Activated T-cell treated with anti-CD3 and anti-CD28 coated beads, Interleukin-2, amount 50 U/mL, for 1 hour (primary cell): ENCODE data around the gene SARDH.
A peak's percentile ranks its signal among the peaks of the same experiment; 100 is the strongest.

Experiments
- DNase-seq: peaks from one replicate; pipeline ENCODE4 v3.0.0-alpha.2; 2020

Gene SARDH

DNA sequence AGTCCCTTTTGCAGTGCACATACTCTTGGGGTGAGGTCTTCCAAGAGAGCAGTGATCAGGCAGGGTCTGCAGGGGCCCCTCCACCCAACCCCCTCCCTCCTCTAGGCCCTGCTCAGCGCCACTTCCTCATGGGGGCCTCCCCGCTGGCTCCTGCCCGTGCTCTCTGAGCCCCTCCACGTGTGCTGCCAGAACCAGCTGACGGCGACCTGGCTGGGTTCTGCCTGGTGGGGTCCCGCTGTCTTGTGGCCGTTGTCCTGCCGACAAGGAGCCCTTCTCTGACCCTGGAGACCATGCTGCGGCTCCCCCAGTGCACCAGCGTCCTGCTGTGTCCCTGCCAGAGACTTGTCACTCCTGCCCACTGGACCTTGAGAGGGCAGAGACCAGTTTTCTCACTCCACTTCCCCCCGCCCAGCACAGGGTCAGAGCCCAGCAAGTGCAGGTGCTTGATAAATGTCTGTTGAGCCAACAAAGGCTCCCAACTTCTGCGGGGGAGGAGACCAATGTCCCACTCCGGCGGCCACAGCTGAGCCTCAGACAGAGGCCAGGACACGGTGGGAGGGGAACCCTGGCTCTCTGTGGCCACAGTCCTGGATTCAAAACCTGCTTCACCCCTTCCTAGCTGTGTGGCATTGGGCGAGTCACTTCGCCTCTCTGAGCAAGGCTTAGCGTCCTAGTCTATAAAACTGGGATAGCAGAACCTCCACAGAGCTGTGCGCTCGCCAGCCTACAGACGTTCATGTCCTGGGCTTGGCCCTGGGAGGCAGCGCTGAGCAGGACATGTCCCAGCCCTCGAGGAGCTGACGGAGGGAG lies 24.8 kb downstream of the SARDH start:
- DNase-seq: peak; percentile 16

DNA sequence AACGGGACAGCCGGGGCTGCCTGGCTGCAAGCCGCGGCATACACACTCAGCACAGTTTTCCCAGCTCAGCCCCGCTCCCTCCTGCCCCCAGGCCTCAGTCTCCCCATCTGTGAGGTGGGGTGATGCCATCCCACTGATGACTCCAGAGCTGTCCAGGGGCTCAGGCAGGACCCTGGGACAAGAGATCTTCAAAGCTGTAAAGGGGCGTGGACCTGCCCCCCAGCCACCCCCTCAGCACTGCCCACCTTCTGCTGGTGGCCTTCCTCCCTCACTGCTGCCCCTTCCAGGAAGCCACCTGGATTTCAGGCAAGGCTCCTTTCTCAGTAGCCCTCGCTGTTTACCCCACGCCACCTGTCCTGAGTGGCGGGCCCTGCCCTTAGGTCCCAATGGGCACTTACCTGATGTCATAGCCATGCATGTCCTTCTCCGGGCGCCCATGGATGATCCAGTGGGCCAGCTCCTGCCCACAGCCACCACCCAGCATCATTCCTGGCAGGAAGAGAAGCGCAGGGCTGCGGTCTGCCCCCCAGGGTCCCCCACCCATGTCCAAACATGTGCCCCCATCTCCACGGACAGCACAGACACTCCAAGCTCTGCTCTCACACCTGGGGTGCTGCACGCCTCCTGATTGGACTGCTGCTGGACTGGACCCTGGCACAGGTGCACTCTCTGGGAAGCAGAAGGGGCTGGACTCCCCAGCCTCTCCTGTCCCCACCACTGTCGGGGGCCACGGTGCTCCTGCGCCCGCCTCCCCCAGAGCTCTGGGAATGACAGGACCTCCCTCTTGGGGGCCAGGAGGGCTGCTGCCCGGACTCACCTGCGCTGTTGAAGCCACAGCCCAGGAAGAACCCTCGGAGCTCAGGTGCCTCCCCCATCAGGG lies 25.7 kb downstream of the SARDH start:
- peak; percentile 14 for DNase-seq

DNA sequence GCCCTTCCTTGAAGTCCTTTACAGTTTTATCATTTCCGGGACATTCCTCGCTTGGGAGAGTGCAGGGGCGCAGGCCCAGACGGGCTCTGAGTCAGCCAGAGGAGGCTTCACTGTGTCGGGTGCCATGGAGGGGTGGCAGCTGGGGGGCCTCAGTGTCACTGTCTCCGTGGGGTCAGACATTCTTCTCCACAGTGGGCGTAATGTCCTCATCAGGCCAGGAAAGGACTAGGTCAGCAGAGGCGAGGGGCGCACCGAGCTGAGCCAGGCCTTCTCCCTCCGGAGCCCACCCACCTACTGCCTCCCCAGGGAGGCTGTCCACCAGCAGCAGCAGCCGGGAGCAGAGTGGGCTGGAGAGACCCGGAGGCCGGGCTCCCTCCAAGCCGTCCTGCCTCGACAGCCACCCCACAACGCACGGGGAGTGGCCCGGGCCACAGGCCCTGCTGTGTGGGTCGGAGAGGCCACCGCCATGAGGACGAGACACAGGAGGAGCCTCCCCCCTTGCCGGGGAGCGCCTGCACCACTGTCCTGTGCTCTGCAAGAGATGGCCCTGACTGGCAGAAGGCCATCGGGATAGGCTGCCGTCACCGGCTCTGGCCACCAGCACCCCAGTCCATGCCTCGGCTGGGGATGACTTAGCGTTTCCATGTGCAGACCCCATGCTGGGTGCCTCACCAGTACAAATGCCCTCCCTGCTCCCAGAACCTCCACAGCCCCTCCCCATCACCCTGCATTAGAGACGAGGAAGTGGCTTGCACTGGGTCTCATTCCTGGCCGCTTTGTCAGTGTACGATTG lies 26.5 kb downstream of the SARDH start:
- peak; percentile 16 for DNase-seq

DNA sequence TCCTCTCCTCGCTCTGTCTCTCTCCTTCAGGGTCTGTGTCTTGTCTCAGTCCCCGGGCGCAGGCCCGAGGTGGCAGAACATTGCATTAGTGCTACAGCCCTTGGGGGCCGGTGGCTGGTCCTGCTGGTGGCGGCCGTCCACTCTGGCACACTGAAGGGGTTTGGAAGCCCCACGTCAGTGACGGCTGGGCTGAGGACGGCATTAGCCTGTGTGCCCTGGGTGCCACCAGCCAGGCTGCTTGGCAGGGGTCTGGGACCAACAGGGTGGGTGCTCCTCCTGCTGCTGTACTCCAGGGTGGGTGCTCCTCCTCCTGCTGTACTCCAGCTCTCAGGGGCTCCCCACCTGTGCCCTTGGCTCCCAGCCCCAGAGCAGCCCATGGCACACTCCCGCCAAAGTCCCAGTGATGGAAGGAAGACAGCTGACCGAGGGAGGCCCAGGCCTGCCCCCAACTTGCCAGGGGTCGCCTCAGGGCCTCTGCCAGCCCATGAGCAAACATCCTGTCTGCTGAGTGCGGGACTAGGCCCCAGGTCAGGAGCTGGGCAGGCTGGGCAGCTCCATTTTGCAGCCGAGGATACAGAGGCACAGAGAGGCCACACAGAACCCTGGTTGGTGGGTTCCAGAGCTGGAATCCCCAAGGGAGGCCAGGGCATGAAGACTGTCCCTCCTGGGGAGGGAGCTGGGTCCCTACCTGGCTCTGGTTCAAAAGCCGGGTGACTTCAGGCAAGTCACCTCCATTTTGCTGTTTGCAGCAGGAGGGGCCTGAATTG lies 27.3 kb downstream of the SARDH start:
- DNase-seq: peak; percentile 20

DNA sequence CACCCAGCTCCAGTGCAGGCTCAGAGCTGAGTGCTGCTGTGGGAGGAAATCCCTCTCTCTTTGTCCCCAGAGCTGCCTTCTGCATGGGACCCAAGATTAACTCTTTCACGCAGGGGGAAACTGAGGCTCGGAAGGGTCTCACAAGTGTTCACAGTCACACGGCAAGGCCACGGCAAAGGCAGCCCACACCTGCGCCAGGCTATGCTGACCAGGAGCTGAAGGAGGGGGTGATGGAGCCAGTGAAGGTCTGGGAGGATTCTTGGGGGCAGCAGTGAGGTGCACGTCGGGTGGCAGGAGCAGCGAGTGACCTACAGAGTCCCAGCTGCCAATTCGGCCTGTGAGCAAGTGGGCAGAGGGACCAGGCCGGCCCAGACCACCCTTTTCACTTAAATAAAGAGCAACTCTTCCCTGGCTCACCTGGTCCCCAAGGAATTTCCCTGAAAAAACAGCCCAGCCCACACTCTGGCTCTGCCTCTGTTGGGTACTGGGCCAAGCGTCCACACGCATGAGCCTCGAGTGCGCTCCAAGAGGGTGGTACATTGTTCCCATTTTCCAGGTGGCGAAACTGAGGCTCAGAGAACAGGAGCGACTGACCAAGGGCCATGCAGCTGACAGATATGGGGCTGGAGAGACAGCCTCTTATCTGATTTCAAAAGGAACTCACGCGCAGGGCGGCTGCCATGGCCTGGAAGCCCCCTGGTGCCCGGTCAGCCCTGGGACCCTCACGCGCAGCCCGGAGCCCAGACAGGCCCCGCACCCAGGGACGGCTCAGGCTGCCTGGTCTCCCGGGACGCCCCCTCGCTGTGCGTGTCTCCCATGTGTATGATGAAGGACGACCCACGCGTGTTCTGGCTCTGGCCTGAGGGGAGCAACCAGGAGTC lies 28.2 kb downstream of the SARDH start:
- peak; percentile 14 for DNase-seq

DNA sequence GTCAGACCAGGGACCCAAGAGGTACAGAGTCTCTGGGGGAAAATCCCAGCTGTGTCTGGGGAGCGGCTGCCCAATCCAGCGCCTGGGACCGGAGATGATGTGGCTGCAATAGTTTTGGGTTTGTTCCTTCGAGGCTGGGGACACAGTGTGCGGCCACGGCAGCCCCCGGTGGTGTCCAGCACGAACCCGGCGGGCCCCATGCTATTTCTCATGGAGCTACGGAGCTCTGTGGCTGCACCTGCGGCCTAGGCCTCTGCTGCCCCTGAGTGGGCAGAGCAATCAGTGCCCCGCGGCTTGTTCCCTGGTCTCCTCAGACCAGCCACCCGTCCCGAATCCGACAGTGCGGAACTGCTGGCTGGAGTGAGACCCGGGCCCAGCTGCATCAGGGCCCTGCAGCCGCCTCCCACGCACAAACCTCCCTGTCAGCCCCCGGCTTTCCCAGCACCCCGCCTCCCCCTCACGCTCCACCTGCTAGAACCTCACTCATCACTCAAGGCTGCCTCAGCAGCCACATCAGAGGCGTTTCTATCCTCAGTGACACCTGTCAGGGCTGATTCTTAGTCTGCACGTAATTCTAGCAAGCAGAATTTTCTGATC lies 29.0 kb downstream of the SARDH start:
- DNase-seq: peak; percentile 76

DNA sequence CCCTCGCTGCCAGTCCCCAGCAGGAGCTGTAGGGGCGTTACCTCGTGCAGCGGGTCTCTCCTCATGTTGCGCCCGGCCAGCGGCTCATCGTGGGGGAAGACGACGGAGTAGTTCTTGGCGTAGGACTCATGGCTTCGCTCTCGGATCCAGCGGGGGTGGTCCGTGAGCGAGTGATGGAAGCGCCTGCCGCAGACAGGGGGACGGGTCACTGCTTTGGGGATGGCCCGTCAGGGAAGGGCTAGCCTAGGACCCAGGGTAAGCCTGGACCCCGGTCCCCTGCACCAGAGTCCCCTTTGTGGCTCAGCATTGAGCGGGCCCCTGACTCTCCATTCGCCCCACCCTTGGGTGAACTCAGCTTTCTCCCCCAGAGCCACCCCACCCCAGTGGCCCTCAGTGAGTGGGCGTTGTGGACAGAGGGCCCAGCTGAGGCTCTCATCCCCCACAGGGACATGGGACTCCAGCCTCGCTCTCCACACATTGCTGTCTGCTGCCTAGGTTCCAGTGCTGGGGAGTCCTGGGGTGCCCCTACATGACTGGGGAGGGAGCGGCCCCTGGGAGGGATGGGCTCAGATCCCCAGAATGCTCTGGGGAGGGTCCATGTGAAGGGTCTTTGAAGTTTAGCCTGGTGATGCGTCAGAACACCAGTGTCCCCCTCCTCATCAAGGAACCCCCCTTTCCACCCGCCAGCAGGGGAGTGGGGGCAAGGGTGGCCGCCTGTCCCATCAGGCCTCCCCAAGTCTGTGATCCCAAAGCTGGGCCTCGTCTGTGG lies 29.7 kb downstream of the SARDH start:
- peak; percentile 22 for DNase-seq

DNA sequence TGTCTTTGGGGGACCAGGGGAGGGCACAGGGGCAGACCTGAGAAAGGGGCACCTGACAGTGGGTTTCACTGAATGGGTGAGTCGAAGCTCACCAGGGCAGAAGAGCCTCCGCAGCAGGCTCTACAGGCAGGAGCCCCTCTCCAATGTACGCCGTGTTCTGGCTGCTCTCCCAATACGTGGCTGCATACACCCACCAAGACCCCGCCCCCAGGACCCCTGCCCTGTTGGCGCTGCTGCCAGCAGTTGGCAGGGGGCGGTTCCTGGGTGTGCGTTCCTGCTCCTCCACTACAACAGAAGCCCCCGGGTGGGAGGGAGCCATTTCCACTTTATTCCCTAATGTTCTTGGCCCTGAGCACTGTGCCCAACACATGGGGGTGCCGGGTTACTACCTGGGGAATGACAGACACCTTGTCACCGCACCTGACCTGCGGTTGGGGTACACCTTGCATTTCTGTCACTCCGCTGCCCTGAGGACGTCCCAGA lies 30.3 kb downstream of the SARDH start:
- DNase-seq: peak; percentile 16

DNA sequence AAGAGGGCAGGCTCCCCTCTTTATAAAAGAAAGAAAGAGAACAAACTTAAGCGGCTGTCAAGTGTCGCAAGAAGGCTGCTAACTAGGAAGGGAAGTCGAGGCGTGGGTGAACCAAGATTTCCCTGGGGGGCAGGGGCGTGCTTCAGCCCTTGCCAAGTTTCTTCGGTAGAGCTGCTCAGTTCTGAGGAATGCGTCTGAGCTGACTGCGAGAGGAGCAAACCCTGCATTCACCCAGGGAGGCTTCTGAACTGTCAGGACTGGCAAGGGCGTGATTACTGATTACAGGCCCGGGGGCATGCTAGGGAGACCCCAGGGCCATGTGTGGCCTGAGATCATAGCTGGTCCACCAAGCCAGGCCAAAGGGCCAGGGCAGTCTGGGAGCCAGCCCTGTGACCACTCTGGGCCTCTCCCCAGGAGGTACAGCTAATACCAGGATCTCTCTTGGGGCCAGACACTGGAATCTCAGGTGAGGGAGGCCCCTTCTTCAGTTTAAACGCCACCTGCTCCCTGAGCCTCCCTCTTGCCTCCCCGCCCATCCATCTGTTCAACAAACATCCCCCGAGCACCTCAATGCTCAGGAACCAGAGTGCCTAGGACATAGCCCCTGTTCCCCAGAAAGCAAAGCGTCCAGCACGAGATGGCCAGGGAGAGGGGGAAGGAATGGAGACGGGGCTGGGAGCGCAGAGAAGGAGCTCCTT lies 30.9 kb downstream of the SARDH start:
- peak; percentile 22 for DNase-seq

DNA sequence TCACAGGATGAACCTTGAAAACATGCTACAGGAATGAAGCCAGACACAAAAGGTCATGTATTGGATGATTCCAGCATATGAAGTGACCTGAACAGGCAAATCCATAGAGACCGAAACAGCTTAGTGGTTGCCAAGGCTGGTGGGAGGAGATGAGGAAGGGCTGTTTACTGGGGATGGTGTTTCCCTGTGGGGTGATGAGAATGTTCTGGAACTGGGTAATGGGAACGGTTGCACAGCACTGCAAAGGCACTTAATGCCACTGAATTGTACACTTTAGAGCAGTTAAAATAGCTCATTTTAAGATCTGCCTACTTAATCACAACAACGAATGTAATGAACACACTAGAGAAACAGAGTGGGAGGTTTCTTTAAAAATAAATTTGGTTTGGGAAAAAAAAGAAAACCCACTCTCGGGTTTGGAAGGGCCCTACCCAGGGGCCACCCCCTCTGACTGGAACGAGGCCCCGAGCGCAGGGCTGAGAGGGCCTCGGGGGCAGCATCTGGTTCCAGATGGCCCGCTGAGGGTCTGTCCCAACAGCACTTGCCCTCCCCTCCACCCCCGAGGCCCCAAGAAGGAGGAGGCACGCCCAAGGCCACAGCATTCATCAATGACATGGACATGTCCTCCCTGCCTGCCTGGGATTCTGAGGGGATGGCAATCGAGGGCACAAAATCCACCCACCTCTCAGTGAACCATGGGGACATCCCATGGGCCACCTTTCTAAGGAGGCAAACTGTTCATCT lies 31.7 kb downstream of the SARDH start:
- DNase-seq: peak; percentile 12

DNA sequence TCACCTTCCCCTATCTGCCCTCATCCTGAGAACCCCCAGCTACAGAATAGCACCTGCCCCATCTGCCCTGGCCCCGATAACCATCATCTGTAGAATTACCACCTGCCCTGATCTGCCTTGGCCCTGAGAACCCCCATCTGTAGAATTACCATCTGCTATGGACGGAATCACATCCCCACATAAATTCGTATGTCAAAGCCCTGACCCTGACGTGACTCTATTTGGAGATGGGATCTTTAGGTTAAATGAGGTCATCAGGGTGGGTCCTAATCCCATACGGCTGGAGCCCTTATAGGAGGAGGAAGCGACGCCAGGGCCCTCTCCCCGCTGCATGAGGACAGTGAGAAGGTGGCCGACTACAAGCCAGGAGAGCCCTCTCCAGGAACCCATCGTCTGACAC lies 32.6 kb downstream of the SARDH start:
- DNase-seq: no peak

DNA sequence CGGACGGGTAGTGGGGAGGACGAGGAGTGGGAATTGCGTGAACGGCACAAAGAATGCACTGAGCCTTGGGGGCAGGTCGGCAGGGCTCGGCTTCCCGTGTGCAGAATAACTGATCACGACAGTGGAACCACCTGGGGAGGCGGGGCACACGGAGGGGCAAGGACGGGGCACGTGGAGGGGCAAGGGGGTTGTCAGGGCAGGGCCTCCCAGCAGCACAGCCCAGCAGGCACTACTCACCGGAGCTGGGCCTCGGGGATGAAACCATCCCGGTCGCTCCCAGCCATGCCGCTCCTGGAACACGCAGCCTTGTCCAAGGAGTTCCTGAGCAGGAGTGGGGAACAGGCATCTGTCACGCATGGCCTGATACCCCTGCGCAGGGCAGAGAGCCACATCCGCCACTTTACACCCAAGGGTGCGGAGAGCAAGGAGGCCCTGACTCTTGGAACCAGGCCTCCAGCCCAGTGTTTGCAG lies 33.4 kb downstream of the SARDH start:
- DNase-seq: peak; percentile 17

DNA sequence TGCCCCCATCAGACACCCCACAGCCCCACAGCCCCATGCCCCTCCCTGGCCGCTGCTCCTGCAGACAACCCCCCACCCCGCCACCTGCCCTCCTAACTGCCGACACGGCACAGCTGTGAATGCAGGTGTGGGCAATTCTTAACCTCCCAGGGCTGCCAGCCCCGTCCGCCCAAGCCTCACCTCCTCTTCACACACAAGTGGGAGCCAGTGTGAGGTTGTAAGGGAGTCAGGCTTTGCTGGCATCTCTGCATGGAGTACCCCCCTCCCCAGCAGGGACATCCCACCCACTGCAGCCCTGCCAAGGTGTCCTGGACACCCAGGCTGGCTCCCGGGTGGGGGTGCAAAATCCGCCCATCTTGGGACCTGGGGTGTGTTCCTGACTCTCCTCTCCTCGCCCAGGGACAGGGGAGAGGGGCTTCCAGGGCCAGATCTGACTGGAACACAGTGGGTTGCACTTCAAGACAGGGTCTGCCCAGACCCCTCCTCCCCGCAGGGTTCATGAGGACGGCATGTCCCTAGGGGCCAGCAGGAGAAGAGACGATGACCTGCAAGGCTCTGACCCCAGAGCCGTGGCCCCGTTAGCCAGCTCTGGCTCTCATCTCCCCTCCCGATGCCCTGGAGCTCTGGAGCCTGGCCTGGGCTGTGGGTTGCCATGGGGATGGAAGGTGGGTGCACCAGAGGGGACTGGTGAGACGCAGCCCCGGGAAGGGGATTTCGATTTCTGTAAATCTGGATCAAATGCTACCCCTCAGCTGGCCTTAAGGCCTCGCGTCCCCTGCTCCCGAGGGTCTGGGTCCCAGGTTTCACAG lies 34.4 kb downstream of the SARDH start:
- DNase-seq: no peak

DNA sequence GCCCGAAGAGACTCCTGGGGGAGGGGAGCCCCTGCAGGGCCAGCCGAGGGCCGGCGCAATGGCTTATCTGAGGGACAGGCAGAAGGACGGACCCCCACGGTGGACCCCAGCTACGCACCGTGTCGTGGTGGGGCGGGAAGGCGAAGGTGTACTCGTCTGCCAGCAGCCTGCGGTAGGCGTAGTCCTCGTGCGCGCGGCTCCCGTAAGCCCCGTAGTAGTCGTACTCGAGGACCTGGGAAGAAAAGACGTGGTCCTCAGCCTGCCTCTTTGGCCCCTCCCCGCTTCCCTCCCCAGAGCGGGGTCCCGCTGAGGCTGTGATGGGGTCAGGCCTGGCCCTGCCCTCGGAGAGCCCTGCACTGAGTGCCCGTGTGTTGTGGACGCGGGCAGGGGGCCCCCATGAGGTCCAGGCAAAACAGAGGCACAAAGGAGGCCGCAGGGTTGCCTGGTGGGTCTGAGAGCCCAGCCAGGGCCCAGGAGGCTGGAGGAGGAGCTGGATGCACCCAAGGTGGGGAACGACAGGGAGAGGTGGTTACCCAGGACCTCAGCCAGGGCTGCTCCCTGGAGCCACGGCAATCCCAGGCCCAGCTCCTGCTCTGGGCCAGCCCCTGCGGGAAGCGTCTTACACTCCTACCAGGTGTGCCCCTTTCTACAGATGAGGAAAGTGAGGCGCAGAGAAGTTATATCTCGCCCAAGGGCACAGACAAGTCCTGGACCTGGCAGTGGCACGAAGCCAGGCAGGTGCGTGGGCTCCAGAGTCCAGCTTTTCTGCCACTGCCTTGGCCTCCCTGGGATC lies 35.2 kb downstream of the SARDH start:
- DNase-seq: no peak

DNA sequence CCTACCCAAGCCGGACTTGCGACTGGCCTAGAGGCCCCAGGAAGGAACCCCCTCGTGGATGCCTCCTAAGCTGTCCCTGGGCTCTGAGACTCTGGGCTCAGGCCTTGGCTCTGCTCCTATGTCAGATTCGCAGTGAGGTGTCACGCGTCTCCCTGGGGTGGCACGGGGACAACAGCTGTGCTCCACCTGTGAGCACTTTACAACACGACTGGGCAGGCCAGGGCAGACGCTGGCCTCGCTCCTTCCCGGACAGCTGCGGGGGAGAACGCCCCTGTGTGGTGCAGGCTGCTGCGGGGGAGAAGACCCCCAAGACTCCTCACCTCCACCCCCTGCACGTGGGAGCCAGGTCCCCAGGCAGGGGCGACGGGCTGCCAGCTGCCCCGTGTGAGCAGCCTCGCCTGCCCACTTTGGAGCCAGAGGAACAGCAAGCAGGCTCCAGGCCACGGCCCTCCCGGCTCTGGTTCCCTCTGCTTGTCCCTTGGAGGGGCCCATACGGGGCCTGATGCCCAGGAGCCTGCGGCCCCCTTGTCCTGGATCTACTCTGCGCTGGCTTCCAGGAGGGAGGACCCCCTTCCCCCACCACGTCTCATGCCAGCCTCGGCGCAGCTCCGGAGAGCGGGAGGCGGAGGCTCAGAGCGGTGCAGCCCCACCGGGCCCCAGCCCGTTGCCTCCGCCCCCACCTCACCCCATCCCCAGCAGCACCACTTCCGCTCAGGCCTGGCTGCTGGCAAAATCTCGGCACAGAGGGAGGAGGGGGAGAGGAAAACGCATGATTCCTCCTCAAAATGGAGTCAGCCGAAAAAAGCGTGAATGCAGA lies 36.0 kb downstream of the SARDH start:
- peak; percentile 71 for DNase-seq
